B cell (primary cell): ENCODE measurements around the gene TPST1. TPM values are rescaled to one million over a fixed set of nuclear protein-coding genes. Genes with fewer than 3 reads are reported as not detected.

Source experiments
- ATAC-seq: fragments of 200-7000 bp; cut with Tn5 transposase; one replicate; pipeline ENCODE4 v1.10.0; 2021; ENCODE audit warnings: low read depth, mild to moderate bottlenecking, moderate number of reproducible peaks, moderate library complexity
- CTCF ChIA-PET: fragments of 350-600 bp; sonication (Branson Sonifier 250); formaldehyde crosslinking; loops from one replicate; lab custom pipeline; 2021; ENCODE audit warnings: antibody characterized with exemption, inconsistent platforms; lab: Charles Lee
- POLR2A ChIA-PET: fragments of 350-600 bp; sonication (Branson Sonifier 250); formaldehyde crosslinking; loops from one replicate; lab custom pipeline; 2021; ENCODE audit warnings: antibody characterized with exemption; lab: Charles Lee
- DNase-seq: peaks from one replicate; pipeline ENCODE4 v3.0.0; 2013
- H2AFZ ChIP-seq: 2 replicates; pipeline ENCODE4 v1.6.1; 2012; ENCODE audit warnings: mild to moderate bottlenecking, low read depth, low read length; ENCODE audit not compliant: insufficient read depth, poor library complexity, severe bottlenecking
- H3K27ac ChIP-seq, 2 donors: 1 replicate in 1 of 2; 2 replicates in 1 of 2; pipeline ENCODE4 v1.5.1; 2012 to 2013; ENCODE audit warnings: low read length in 2 of 2, mild to moderate bottlenecking in 2 of 2, moderate library complexity in 1 of 2
- H3K27me3 ChIP-seq, 4 experiments: fragments of 200-600 bp in 1 of 4; sonication (generic) in 1 of 4; replicated peaks in 1 of 4; 1 replicate in 2 of 4; 2 replicates in 2 of 4; pipeline versions ENCODE4 v1.6.1 to v1.7.0; 2013 to 2016; ENCODE audit warnings: low read length in 3 of 4, mild to moderate bottlenecking in 2 of 4, mixed read lengths in 1 of 4, moderate library complexity in 1 of 4; ENCODE audit not compliant: insufficient read depth in 4 of 4, control insufficient read depth in 3 of 4; ENCODE audit errors: control extremely low read depth in 1 of 4
- H3K36me3 ChIP-seq, 2 experiments: replicated peaks in 1 of 2; 1 replicate in 1 of 2; 2 replicates in 1 of 2; pipeline versions ENCODE4 v1.6.1 to v1.7.1; 2013; ENCODE audit warnings: low read length in 1 of 2; ENCODE audit not compliant: insufficient read depth in 2 of 2, control insufficient read depth in 1 of 2; ENCODE audit errors: control extremely low read depth in 1 of 2, extremely low read depth in 1 of 2
- H3K4me1 ChIP-seq, 2 donors: fragments of 200-600 bp in 1 of 2; sonication (generic) in 1 of 2; 1 replicate in 1 of 2; 2 replicates in 1 of 2; pipeline versions ENCODE4 v1.5.1 to v1.6.1; 2013 to 2017; ENCODE audit warnings: low read length in 2 of 2; ENCODE audit not compliant: control insufficient read depth in 2 of 2, insufficient read depth in 2 of 2
- H3K4me2 ChIP-seq: replicated peaks from 2 replicates; pipeline ENCODE3; 2012; ENCODE audit warnings: mild to moderate bottlenecking, low read depth, low read length; ENCODE audit not compliant: poor library complexity, severe bottlenecking
- H3K4me3 ChIP-seq, 5 experiments: fragments of 200-600 bp in 1 of 5; sonication (generic) in 1 of 5; 1 replicate in 3 of 5; 2 replicates in 2 of 5; pipeline versions ENCODE4 v1.5.1 to v1.7.0; 2011 to 2016; ENCODE audit warnings: low read length in 4 of 5, mild to moderate bottlenecking in 4 of 5, low read depth in 2 of 5, control low read depth in 1 of 5, moderate library complexity in 1 of 5; ENCODE audit not compliant: insufficient read depth in 1 of 5; ENCODE audit errors: control extremely low read depth in 1 of 5, extremely low read depth in 1 of 5
- H3K79me2 ChIP-seq: fragments of 200-600 bp; sonication (generic); one replicate; pipeline ENCODE4 v1.6.0; 2016; ENCODE audit warnings: low read length; ENCODE audit not compliant: control insufficient read depth, insufficient read depth
- H3K9ac ChIP-seq: fragments of 200-600 bp; sonication (generic); 2 replicates; pipeline ENCODE4 v1.6.1; 2017; ENCODE audit warnings: mild to moderate bottlenecking, low read length, moderate library complexity
- H3K9me3 ChIP-seq, 3 donors: one replicate each; pipeline versions ENCODE4 v1.6.1 to v1.7.1; 2013; ENCODE audit warnings: low read length in 2 of 3; ENCODE audit not compliant: control insufficient read depth in 2 of 3, insufficient read depth in 1 of 3; ENCODE audit errors: control extremely low read depth in 1 of 3
- H4K20me1 ChIP-seq: 2 replicates; pipeline ENCODE4 v1.6.0; 2012; ENCODE audit warnings: mild to moderate bottlenecking, low read length; ENCODE audit not compliant: insufficient read depth, control insufficient read depth, poor library complexity, severe bottlenecking
- H3K27ac Mint-ChIP-seq: one replicate; pipeline ENCODE4 v1.8.0; 2021; ENCODE audit warnings: mixed read lengths
- H3K27me3 Mint-ChIP-seq: one replicate; pipeline ENCODE4 v1.8.0; 2021; ENCODE audit warnings: mixed read lengths
- H3K4me1 Mint-ChIP-seq: one replicate; pipeline ENCODE4 v1.8.0; 2021; ENCODE audit warnings: mixed read lengths
- H3K4me3 Mint-ChIP-seq: one replicate; pipeline ENCODE4 v1.8.0; 2021; ENCODE audit warnings: mixed read lengths
- H3K9me3 Mint-ChIP-seq: one replicate; pipeline ENCODE4 v1.8.0; 2022; ENCODE audit warnings: mixed read lengths; ENCODE audit not compliant: insufficient read depth
- EZH2 ChIP-seq: IDR thresholded peaks from 2 replicates; pipeline ENCODE4 v1.6.1; 2012; ENCODE audit warnings: borderline replicate concordance, low read depth, mild to moderate bottlenecking, moderate library complexity, low read length; ENCODE audit not compliant: insufficient read depth, poor library complexity, severe bottlenecking
- WGBS: methylation state at CpG from one replicate; pipeline ENCODE4 v1.1.5; 2013; ENCODE audit warnings: missing lambda C conversion rate; ENCODE audit not compliant: insufficient coverage; 5-methylcytosine and 5-hydroxymethylcytosine counted together
- intact Hi-C: fragments of 100-400 bp; cut with micrococcal nuclease; formaldehyde crosslinking; loops from one replicate; pipeline ENCODE4 v1.10.0; 2022
- polyA plus RNA-seq: library from polyadenylated mRNA; depleted of rRNA; stranded (reverse); fragments of >200 nt; gene quantifications from 2 replicates; pipeline ENCODE4 v1.2.3, GENCODE V29; 2012
- total RNA-seq, 2 donors: library from RNA; stranded (reverse); fragments of 120-200 nt in 1 of 2; gene quantifications; 1 replicate in 1 of 2; 2 replicates in 1 of 2; pipeline versions ENCODE4 v1.2.3 to v1.2.4, GENCODE V29; 2013 to 2022
- TF ChIP-seq, protein P1 (sequence below): fragments of 200-600 bp; IDR thresholded peaks from one replicate; pipeline ENCODE4 v1.8.0; 2022; ENCODE audit warnings: antibody characterized with exemption, mild to moderate bottlenecking

The TPST1 gene
- total and polyA plus RNA-seq, 2 donors (not counting 1 experiment from before 2014, with no cell fraction given) = 13.0 to 17.0 TPM

DNA sequence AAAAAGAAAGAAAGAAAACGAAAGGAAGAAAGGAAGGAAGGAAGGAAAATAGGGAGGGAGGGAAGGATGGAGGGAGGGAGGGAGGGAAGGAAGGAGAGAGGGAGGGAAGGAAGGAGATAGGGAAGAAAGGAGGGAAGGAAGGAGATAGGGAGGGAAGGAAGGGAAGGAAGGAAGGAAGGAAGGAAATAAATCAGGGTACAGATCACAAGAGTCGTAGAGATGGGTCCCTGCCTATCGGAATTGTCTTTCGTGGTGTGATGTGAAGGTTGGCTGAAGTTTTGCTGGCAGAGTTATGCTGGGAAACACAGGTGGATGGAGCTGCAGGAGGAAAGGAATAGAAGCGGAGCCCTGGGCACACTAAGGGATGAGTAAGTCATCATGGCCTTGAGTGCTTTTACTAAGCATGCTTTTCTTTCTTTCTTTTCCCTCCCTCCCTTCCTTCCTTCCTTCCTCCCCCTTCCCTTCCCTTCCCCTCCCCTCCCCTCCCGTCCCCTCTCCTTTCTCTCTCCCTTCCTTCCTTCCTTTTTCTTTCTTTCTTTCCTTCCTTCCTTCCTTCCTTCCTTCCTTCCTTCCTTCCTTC, 11.9 kb upstream of the TPST1 start:
- Histone ChIP-seq H3K4me2 (no peak overlapping the region), H3K36me3 (no peaks in the 10 kb centered on the region), H4K20me1 (no peaks in the 10 kb centered on the region), H2AFZ (no peak overlapping the region), H3K9ac (no peak overlapping the region), H3K4me3 (no peak overlapping the region), H3K27me3 (no peaks in the 10 kb centered on the region), H3K4me1 (no peaks in the 10 kb centered on the region), H3K9me3 (no peaks in the 10 kb centered on the region), H3K27ac (no peak overlapping the region), H3K79me2 (no peaks in the 10 kb centered on the region)
- DNase-seq (no peak), ATAC-seq (no peak)
- WGBS = 69% methylated on average over 4 of the region's 6 CpGs
- intact Hi-C loops = no loop called here
- Mint-ChIP-seq H3K9me3 (no peaks in the 10 kb centered on the region), H3K27ac (no peak overlapping the region), H3K27me3 (peaks cover 9% of the 10 kb centered on the region), H3K4me3 (no peak overlapping the region), H3K4me1 (no peaks in the 10 kb centered on the region)
- POLR2A ChIA-PET = interaction anchor here (0.6 kb wide), 1 partner anchor 14 kb away, joined by 8 read pairs; no protein-coding TSS in a partner anchor
- CTCF ChIA-PET = no interaction called here
- TF ChIP-seq, protein P1, sequence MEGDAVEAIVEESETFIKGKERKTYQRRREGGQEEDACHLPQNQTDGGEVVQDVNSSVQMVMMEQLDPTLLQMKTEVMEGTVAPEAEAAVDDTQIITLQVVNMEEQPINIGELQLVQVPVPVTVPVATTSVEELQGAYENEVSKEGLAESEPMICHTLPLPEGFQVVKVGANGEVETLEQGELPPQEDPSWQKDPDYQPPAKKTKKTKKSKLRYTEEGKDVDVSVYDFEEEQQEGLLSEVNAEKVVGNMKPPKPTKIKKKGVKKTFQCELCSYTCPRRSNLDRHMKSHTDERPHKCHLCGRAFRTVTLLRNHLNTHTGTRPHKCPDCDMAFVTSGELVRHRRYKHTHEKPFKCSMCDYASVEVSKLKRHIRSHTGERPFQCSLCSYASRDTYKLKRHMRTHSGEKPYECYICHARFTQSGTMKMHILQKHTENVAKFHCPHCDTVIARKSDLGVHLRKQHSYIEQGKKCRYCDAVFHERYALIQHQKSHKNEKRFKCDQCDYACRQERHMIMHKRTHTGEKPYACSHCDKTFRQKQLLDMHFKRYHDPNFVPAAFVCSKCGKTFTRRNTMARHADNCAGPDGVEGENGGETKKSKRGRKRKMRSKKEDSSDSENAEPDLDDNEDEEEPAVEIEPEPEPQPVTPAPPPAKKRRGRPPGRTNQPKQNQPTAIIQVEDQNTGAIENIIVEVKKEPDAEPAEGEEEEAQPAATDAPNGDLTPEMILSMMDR = no peak
- no peak for TF ChIP-seq EZH2

DNA sequence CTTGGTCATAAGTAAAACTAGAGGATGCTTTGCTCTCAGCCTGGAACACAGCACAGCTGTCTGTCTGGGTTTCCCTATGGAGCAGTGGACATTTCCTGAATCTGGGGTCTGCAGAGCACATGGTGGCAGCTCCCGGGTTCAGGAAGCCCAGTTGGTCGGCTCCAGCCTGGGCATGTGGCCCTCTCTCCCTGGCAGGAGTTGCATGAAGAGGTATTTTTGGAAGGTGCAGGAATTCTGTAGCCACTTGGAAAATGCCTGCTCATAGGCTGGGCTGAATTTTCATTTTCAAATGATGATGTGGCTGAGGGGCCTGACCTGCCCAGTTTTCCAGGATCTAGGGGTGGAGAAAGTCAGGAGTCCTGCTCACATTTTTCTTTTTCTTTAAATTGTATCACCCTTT, 6.7 kb upstream of the TPST1 start:
- CTCF ChIA-PET = no interaction called here
- H4K20me1 ChIP-seq = no peaks in the 10 kb centered on the region
- Mint-ChIP-seq H3K27me3 (peaks cover 11% of the 10 kb centered on the region), H3K27ac (no peak overlapping the region), H3K4me3 (no peak overlapping the region), H3K9me3 (no peaks in the 10 kb centered on the region), H3K4me1 (no peaks in the 10 kb centered on the region)
- H3K9me3 ChIP-seq = no peaks in the 10 kb centered on the region
- no peak overlapping the region for H3K4me3 ChIP-seq
- no peaks in the 10 kb centered on the region for H3K4me1 ChIP-seq
- no peak for DNase-seq
- no peak overlapping the region for H2AFZ ChIP-seq
- no peak overlapping the region for H3K4me2 ChIP-seq
- no peak overlapping the region for H3K9ac ChIP-seq
- WGBS = 70% methylated on average over 1 of the region's 2 CpGs
- no peaks in the 10 kb centered on the region for H3K79me2 ChIP-seq
- POLR2A ChIA-PET = no interaction called here
- intact Hi-C loops = no loop called here
- H3K27ac ChIP-seq = no peak overlapping the region
- no peaks in the 10 kb centered on the region for H3K36me3 ChIP-seq
- peaks cover 0 to 4% (median 1%) of the 10 kb centered on the region in 4 experiments for H3K27me3 ChIP-seq
- TF ChIP-seq, protein P1 = no peak
- no peak for TF ChIP-seq EZH2
- no peak for ATAC-seq
